Jurkat, Clone E6-1 (cell line): ENCODE measurements around the gene MTF1.
A peak's percentile ranks its signal among the peaks of the same experiment; 100 is the strongest.
"Not testable (repeated sequence)": the region's sequence is repeated elsewhere in the genome, so short reads cannot be mapped to it uniquely, and the experiment has no call there.

Experiments used
- DNase-seq: peaks from one replicate; pipeline ENCODE4 v3.0.0-alpha.2; 2011; ENCODE audit warnings: low read depth, low spot score
- H3K4me3 ChIP-seq: 2 replicates; pipeline ENCODE4 v1.5.1; 2011; ENCODE audit warnings: mild to moderate bottlenecking, low read length, control low read depth, moderate library complexity

The MTF1 gene

GRCh38 chr1:37807220-37807554 is 52.2 kb downstream of the MTF1 start:
- peak overlapping the region; percentile 65 for H3K4me3 ChIP-seq
- no peak for DNase-seq

- no peak overlapping the region for H3K4me3 ChIP-seq
- DNase-seq: no peak
Measured at GRCh38 chr1:37802439-37802838, 57.0 kb downstream of the MTF1 start.

- DNase-seq: no peak
- no peak overlapping the region for H3K4me3 ChIP-seq
Measured at GRCh38 chr1:37797750-37798345, 61.5 kb downstream of the MTF1 start.

GRCh38 chr1:37795340-37796125 is 63.9 kb downstream of the MTF1 start:
- H3K4me3 ChIP-seq: peak overlapping the region; percentile 54

GRCh38 chr1:37794372-37795339 is 64.7 kb downstream of the MTF1 start:
- DNase-seq: no peak

More at GRCh38 chr1:37795340-37796125, 63.9 kb downstream of the MTF1 start:
- DNase-seq: no peak

GRCh38 chr1:37793773-37794371 is 65.5 kb downstream of the MTF1 start, which contains the start of gene MANEAL:
MANEAL (plus strand) TSS chr1:37793847; CDS start chr1:37794183, 336 bp downstream.
- H3K4me3 ChIP-seq: peak within 1 kb of the TSS; percentile 54
- DNase-seq: no peak

More at GRCh38 chr1:37794372-37795339, 64.7 kb downstream of the MTF1 start:
- peak overlapping the region; percentile 54 for H3K4me3 ChIP-seq

GRCh38 chr1:37792943-37793686 is 66.3 kb downstream of the MTF1 start:
- H3K4me3 ChIP-seq: peak overlapping the region; percentile 54; the same call in 1 of the 2 replicates
- no peak for DNase-seq

GRCh38 chr1:37782491-37782890 is 76.9 kb downstream of the MTF1 start:
- H3K4me3 ChIP-seq: no peak overlapping the region
- DNase-seq: no peak

GRCh38 chr1:37778654-37779053 is 80.7 kb downstream of the MTF1 start:
- H3K4me3 ChIP-seq: no peak overlapping the region
- DNase-seq: no peak

- no peak overlapping the region for H3K4me3 ChIP-seq
- no peak for DNase-seq
Measured at GRCh38 chr1:37776946-37777516, 82.4 kb downstream of the MTF1 start.

- H3K4me3 ChIP-seq, DNase-seq: not testable (repeated sequence)
Measured at GRCh38 chr1:37771440-37771839, 88.0 kb downstream of the MTF1 start.

GRCh38 chr1:37767488-37767887 is 91.9 kb downstream of the MTF1 start:
- DNase-seq: no peak
- no peak overlapping the region for H3K4me3 ChIP-seq

GRCh38 chr1:37765916-37766664 is 93.3 kb downstream of the MTF1 start:
- H3K4me3 ChIP-seq: no peak overlapping the region
- DNase-seq: no peak

GRCh38 chr1:37764888-37765441 is 94.4 kb downstream of the MTF1 start, which contains the start of gene EPHA10:
EPHA10 (minus strand) TSS chr1:37765120; CDS start chr1:37765066, 54 bp downstream.
- H3K4me3 ChIP-seq: no peak within 1 kb of the TSS
- no peak for DNase-seq

GRCh38 chr1:37764414-37764825 is 95.0 kb downstream of the MTF1 start:
- DNase-seq: no peak
- H3K4me3 ChIP-seq: no peak overlapping the region

- no peak for DNase-seq
- no peak overlapping the region for H3K4me3 ChIP-seq
Measured at GRCh38 chr1:37763791-37764413, 95.5 kb downstream of the MTF1 start.

GRCh38 chr1:37762516-37762915 is 96.9 kb downstream of the MTF1 start:
- H3K4me3 ChIP-seq: no peak overlapping the region
- DNase-seq: no peak
